HepG2 (cell line): Measurements from ENCODE around the gene PRKCE. TPM values are rescaled to one million over a fixed set of nuclear protein-coding genes. Genes with fewer than 3 reads are reported as not detected.
A peak's percentile ranks its signal among the peaks of the same experiment; 100 is the strongest.

Source experiments
- AKAP8 ChIP-seq: sonication (generic); formaldehyde crosslinking; IDR thresholded peaks from 2 replicates; pipeline ENCODE4 v1.5.1; 2020; ENCODE audit warnings: mild to moderate bottlenecking, missing genetic modification reagents
- ATF4 ChIP-seq, 2 experiments: fragments of 450-650 bp in 1 of 2; sonication (generic) in 1 of 2; formaldehyde crosslinking; IDR thresholded peaks; 2 replicates each; pipeline versions ENCODE4 v1.5.0 to v1.8.0; 2020 to 2022; ENCODE audit warnings: mild to moderate bottlenecking in 1 of 2, missing genetic modification reagents in 1 of 2
- DRAP1 ChIP-seq: IDR thresholded peaks from 2 replicates; pipeline ENCODE4 v1.6.1; 2016; ENCODE audit warnings: missing genetic modification reagents, missing compliant biosample characterization
- GABPA ChIP-seq, 2 experiments: IDR thresholded peaks; 2 replicates each; pipeline ENCODE4 v1.6.1; 2011 to 2016; ENCODE audit warnings: low read depth in 2 of 2, low read length in 1 of 2, missing biosample characterization in 1 of 2, missing genetic modification characterization in 1 of 2
- NFE2 ChIP-seq: sonication (generic); formaldehyde crosslinking; IDR thresholded peaks from 2 replicates; pipeline ENCODE4 v1.4.0; 2020; ENCODE audit warnings: missing genetic modification reagents
- RXRA ChIP-seq: sonication (generic); formaldehyde crosslinking; IDR thresholded peaks from 2 replicates; pipeline ENCODE4 v1.5.1; 2020; ENCODE audit warnings: missing genetic modification reagents
- SKI ChIP-seq: fragments of 450-650 bp; IDR thresholded peaks from one replicate; pipeline ENCODE4 v1.6.1; 2018; ENCODE audit warnings: mild to moderate bottlenecking; ENCODE audit not compliant: partially characterized antibody
- TAF15 ChIP-seq: fragments of 200-400 bp; formaldehyde crosslinking; IDR thresholded peaks from one replicate; pipeline ENCODE4 v1.6.1; 2018; ENCODE audit warnings: mild to moderate bottlenecking, low read depth, low read length; ENCODE audit not compliant: poor library complexity, severe bottlenecking
- ZFP37 ChIP-seq: sonication (generic); formaldehyde crosslinking; IDR thresholded peaks from 2 replicates; pipeline ENCODE4 v1.4.0; 2020; ENCODE audit warnings: missing genetic modification reagents, borderline replicate concordance
- ZNF280B ChIP-seq: sonication (generic); formaldehyde crosslinking; IDR thresholded peaks from 2 replicates; pipeline ENCODE4 v1.5.0; 2020; ENCODE audit warnings: missing genetic modification reagents, mild to moderate bottlenecking, borderline replicate concordance
- ZNF567 ChIP-seq: sonication (generic); formaldehyde crosslinking; IDR thresholded peaks from 2 replicates; pipeline ENCODE4 v1.8.1; 2023; ENCODE audit warnings: mild to moderate bottlenecking, missing genetic modification reagents, borderline replicate concordance
- ZNF570 ChIP-seq: sonication (generic); formaldehyde crosslinking; IDR thresholded peaks from 2 replicates; pipeline ENCODE4 v1.4.0; 2020; ENCODE audit warnings: mild to moderate bottlenecking, missing genetic modification reagents, borderline replicate concordance
- ZUFSP ChIP-seq: sonication (generic); formaldehyde crosslinking; IDR thresholded peaks from 2 replicates; pipeline ENCODE4 v1.9.0; 2021; ENCODE audit warnings: missing genetic modification reagents, mild to moderate bottlenecking, borderline replicate concordance
- polyA plus RNA-seq, 8 experiments: library from polyadenylated mRNA; depleted of rRNA in 3 of 8; stranded (reverse) in 7 of 8; unstranded in 1 of 8; fragments of >200 nt; fragmentation: Illumina TruSeq in 4 of 8; extraction: Trizol in 4 of 8; gene quantifications; 2 replicates each; pipeline versions ENCODE4 v1.2.1 to v1.2.3, GENCODE V29; 2011 to 2016; ENCODE audit warnings: low read depth in 4 of 8, missing spikeins in 1 of 8, mixed read lengths in 1 of 8; ENCODE audit not compliant: insufficient read depth in 1 of 8
- total RNA-seq, 5 experiments: library from RNA; depleted of rRNA; stranded (reverse); fragments of >200 nt; fragmentation: Illumina TruSeq; extraction: Trizol; gene quantifications; 2 replicates each; pipeline ENCODE4 v1.2.3, GENCODE V29; 2016; ENCODE audit warnings: low read depth in 1 of 5
- TF ChIP-seq, protein P1 (sequence below): sonication (generic); formaldehyde crosslinking; IDR thresholded peaks from 2 replicates; pipeline ENCODE4 v1.4.0; 2020; ENCODE audit warnings: missing genetic modification reagents, borderline replicate concordance
- TF ChIP-seq, protein P2 (sequence below): sonication (generic); formaldehyde crosslinking; IDR thresholded peaks from 2 replicates; pipeline ENCODE4 v1.8.0; 2022; ENCODE audit warnings: missing genetic modification reagents, mild to moderate bottlenecking, moderate library complexity, borderline replicate concordance
- TF ChIP-seq, protein P3 (sequence below): IDR thresholded peaks from 2 replicates; pipeline ENCODE4 v1.6.1; 2012; ENCODE audit warnings: inconsistent platforms

PRKCE gene
- total and polyA plus RNA-seq, 2 of the 13 experiments (the other 11 are each of a cell fraction or from before 2014, with no cell fraction given) = 1.0 to 3.9 TPM

DNA sequence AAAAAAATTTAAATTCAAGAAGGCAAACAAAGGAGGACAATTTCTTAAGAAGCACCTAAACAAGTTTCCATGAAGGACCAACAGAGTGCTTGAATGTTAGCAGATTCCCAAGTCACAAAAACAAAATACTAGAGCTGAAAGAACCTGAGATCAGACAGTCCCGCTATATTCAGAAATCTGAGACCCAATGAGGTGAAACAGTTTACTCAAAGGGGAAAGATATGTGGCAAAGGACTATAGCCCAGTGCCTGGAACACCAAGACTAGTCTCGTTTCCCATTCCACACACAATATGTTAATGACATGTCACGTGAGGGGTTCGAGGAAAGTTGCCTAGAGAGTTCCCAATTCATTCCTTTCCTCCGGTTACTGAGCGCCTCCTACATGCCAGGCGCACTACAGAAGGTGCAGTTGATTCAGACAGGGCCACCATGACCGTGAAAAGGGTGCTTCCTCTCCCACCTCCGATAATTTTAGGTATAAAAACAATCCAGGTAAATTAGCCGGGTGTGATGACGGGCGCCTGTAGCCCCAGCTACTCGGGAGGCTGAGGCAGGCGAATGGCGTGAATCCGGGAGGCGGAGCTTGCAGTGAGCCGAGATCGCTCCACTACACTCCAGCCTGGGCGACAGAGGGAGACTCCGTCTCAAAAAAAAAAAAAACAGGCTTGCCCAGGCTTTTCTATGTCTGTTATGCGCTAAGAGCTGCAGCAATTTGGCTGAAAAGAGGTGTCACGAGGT lies 41.0 kb upstream of the PRKCE start (continued):
- TF ChIP-seq, protein P1, sequence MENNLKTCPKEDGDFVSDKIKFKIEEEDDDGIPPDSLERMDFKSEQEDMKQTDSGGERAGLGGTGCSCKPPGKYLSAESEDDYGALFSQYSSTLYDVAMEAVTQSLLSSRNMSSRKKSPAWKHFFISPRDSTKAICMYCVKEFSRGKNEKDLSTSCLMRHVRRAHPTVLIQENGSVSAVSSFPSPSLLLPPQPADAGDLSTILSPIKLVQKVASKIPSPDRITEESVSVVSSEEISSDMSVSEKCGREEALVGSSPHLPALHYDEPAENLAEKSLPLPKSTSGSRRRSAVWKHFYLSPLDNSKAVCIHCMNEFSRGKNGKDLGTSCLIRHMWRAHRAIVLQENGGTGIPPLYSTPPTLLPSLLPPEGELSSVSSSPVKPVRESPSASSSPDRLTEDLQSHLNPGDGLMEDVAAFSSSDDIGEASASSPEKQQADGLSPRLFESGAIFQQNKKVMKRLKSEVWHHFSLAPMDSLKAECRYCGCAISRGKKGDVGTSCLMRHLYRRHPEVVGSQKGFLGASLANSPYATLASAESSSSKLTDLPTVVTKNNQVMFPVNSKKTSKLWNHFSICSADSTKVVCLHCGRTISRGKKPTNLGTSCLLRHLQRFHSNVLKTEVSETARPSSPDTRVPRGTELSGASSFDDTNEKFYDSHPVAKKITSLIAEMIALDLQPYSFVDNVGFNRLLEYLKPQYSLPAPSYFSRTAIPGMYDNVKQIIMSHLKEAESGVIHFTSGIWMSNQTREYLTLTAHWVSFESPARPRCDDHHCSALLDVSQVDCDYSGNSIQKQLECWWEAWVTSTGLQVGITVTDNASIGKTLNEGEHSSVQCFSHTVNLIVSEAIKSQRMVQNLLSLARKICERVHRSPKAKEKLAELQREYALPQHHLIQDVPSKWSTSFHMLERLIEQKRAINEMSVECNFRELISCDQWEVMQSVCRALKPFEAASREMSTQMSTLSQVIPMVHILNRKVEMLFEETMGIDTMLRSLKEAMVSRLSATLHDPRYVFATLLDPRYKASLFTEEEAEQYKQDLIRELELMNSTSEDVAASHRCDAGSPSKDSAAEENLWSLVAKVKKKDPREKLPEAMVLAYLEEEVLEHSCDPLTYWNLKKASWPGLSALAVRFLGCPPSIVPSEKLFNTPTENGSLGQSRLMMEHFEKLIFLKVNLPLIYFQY (CRISPR knock-in tag) = peak; percentile 36; the same call in 1 of the 2 replicates
- TF ChIP-seq SKI = no peak
- TF ChIP-seq ZNF570 (CRISPR knock-in tag) = no peak
- no peak for TF ChIP-seq NFE2 (CRISPR knock-in tag)
- no peak for TF ChIP-seq AKAP8 (CRISPR knock-in tag)
- TF ChIP-seq ATF4 (CRISPR knock-in tag; IDR thresholded peaks at IDR 0.05) = no peak
- TF ChIP-seq ZFP37 (CRISPR knock-in tag) = no peak
- TF ChIP-seq, protein P2, sequence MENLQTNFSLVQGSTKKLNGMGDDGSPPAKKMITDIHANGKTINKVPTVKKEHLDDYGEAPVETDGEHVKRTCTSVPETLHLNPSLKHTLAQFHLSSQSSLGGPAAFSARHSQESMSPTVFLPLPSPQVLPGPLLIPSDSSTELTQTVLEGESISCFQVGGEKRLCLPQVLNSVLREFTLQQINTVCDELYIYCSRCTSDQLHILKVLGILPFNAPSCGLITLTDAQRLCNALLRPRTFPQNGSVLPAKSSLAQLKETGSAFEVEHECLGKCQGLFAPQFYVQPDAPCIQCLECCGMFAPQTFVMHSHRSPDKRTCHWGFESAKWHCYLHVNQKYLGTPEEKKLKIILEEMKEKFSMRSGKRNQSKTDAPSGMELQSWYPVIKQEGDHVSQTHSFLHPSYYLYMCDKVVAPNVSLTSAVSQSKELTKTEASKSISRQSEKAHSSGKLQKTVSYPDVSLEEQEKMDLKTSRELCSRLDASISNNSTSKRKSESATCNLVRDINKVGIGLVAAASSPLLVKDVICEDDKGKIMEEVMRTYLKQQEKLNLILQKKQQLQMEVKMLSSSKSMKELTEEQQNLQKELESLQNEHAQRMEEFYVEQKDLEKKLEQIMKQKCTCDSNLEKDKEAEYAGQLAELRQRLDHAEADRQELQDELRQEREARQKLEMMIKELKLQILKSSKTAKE (CRISPR knock-in tag) = no peak
- no peak for TF ChIP-seq ZNF567
- TF ChIP-seq, protein P3, sequence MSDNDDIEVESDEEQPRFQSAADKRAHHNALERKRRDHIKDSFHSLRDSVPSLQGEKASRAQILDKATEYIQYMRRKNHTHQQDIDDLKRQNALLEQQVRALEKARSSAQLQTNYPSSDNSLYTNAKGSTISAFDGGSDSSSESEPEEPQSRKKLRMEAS = 0 out of 2 replicates have a peak, but pooled peaks have one; percentile 45
- TF ChIP-seq DRAP1 = 0 out of 2 replicates have a peak, but pooled peaks have one; percentile 9
- no peak for TF ChIP-seq ZUFSP (CRISPR knock-in tag)
- no peak for TF ChIP-seq TAF15
- no peak for TF ChIP-seq ZNF280B (CRISPR knock-in tag)
- TF ChIP-seq RXRA (CRISPR knock-in tag) = no peak
- TF ChIP-seq GABPA (IDR thresholded peaks at IDR 0.05; ENCODE audit: low read depth, low read length) = peak; percentile 7; the same call in 1 of the 2 replicates
- no peak for TF ChIP-seq GABPA (CRISPR knock-in tag; IDR thresholded peaks at IDR 0.05; ENCODE audit: low read depth)
